H9 (cell line): ENCODE results near the gene DIS3L2. TPM values are rescaled to one million over a fixed set of nuclear protein-coding genes. Genes with fewer than 3 reads are reported as not detected.

Experiments
- DNase-seq: peaks from one replicate; pipeline ENCODE4 v3.0.0-alpha.2; 2017
- H2AFZ ChIP-seq: one replicate; pipeline ENCODE4 v1.6.1; 2013; ENCODE audit warnings: mild to moderate bottlenecking, low read length, control low read depth, moderate library complexity
- H2AK5ac ChIP-seq: 2 replicates; pipeline ENCODE4 v1.6.1; 2013; ENCODE audit warnings: low read length, control low read depth, mixed read lengths; ENCODE audit not compliant: insufficient read length
- H2BK120ac ChIP-seq: one replicate; pipeline ENCODE4 v1.6.1; 2013; ENCODE audit warnings: low read depth, mild to moderate bottlenecking, low read length, control low read depth, inconsistent platforms; ENCODE audit not compliant: poor library complexity, severe bottlenecking
- H2BK12ac ChIP-seq: 2 replicates; pipeline ENCODE4 v1.6.1; 2013; ENCODE audit warnings: low read length, control low read depth, mixed read lengths, low read depth; ENCODE audit not compliant: insufficient read length
- H2BK15ac ChIP-seq: 2 replicates; pipeline ENCODE4 v1.6.1; 2013; ENCODE audit warnings: low read depth, low read length, control low read depth
- H2BK20ac ChIP-seq: one replicate; pipeline ENCODE4 v1.6.1; 2013; ENCODE audit warnings: low read depth, mild to moderate bottlenecking, low read length, control low read depth, inconsistent platforms; ENCODE audit not compliant: poor library complexity, severe bottlenecking
- H2BK5ac ChIP-seq: 2 replicates; pipeline ENCODE4 v1.6.1; 2013; ENCODE audit warnings: low read length, control low read depth, mixed read lengths; ENCODE audit not compliant: insufficient read length
- H3K14ac ChIP-seq: 2 replicates; pipeline ENCODE4 v1.6.1; 2013; ENCODE audit warnings: low read length, control low read depth; ENCODE audit not compliant: insufficient read depth
- H3K18ac ChIP-seq: 2 replicates; pipeline ENCODE4 v1.6.1; 2013; ENCODE audit warnings: low read depth, mild to moderate bottlenecking, mixed read lengths, low read length, control low read depth; ENCODE audit not compliant: insufficient read length
- H3K23ac ChIP-seq: 2 replicates; pipeline ENCODE4 v1.6.1; 2013; ENCODE audit warnings: low read length, control low read depth, mixed read lengths, low read depth; ENCODE audit not compliant: insufficient read length
- H3K23me2 ChIP-seq: 2 replicates; pipeline ENCODE4 v1.6.1; 2013; ENCODE audit warnings: low read depth, mild to moderate bottlenecking, mixed read lengths, low read length, control low read depth; ENCODE audit not compliant: insufficient read length, poor library complexity, severe bottlenecking
- H3K27ac ChIP-seq: 2 replicates; pipeline ENCODE4 v1.5.1; 2013; ENCODE audit warnings: low read length, control low read depth, mixed read lengths, low read depth; ENCODE audit not compliant: insufficient read length
- H3K27me3 ChIP-seq: 2 replicates; pipeline ENCODE4 v1.6.1; 2013; ENCODE audit warnings: low read length, control low read depth, inconsistent platforms; ENCODE audit not compliant: insufficient read depth
- H3K4ac ChIP-seq: 2 replicates; pipeline ENCODE4 v1.6.1; 2013; ENCODE audit warnings: low read depth, mild to moderate bottlenecking, control low read depth, inconsistent platforms, low read length, moderate library complexity
- H3K4me1 ChIP-seq: 2 replicates; pipeline ENCODE4 v1.6.1; 2013; ENCODE audit warnings: low read length, control low read depth, inconsistent platforms; ENCODE audit not compliant: insufficient read depth
- H3K4me2 ChIP-seq: 2 replicates; pipeline ENCODE4 v1.6.1; 2013; ENCODE audit warnings: low read length, control low read depth, mixed read lengths; ENCODE audit not compliant: insufficient read length, insufficient read depth
- H3K56ac ChIP-seq: 2 replicates; pipeline ENCODE4 v1.6.1; 2013; ENCODE audit warnings: low read depth, mild to moderate bottlenecking, mixed read lengths, low read length, control low read depth; ENCODE audit not compliant: insufficient read length
- H3K79me1 ChIP-seq: 2 replicates; pipeline ENCODE4 v1.6.1; 2013; ENCODE audit warnings: low read depth, mild to moderate bottlenecking, moderate library complexity, low read length, control low read depth, inconsistent platforms; ENCODE audit not compliant: insufficient read depth, poor library complexity, severe bottlenecking
- H3K79me2 ChIP-seq: 2 replicates; pipeline ENCODE4 v1.6.1; 2013; ENCODE audit warnings: low read length, control low read depth, inconsistent platforms; ENCODE audit not compliant: insufficient read depth
- H3K9ac ChIP-seq: 2 replicates; pipeline ENCODE4 v1.6.1; 2013; ENCODE audit warnings: low read length, control low read depth, mixed read lengths; ENCODE audit not compliant: insufficient read length; ENCODE audit errors: extremely low read depth
- H3K9me3 ChIP-seq: one replicate; pipeline ENCODE4 v1.6.1; 2013; ENCODE audit warnings: low read depth, low read length, inconsistent platforms; ENCODE audit not compliant: control insufficient read depth
- H3T11ph ChIP-seq: one replicate; pipeline ENCODE4 v1.6.1; 2013; ENCODE audit warnings: mild to moderate bottlenecking, low read length, control low read depth, inconsistent platforms
- H4K20me1 ChIP-seq: one replicate; pipeline ENCODE4 v1.6.1; 2013; ENCODE audit not compliant: control insufficient read depth, insufficient read length, insufficient read depth
- H4K5ac ChIP-seq: 2 replicates; pipeline ENCODE4 v1.6.1; 2013; ENCODE audit warnings: low read depth, mild to moderate bottlenecking, mixed read lengths, low read length, control low read depth; ENCODE audit not compliant: insufficient read length
- H4K8ac ChIP-seq: replicated peaks from 2 replicates; pipeline ENCODE4 v1.6.1; 2013; ENCODE audit warnings: low read length, control low read depth, mixed read lengths, low read depth; ENCODE audit not compliant: insufficient read length
- H4K91ac ChIP-seq: 2 replicates; pipeline ENCODE4 v1.6.1; 2013; ENCODE audit warnings: low read depth, mild to moderate bottlenecking, moderate library complexity, mixed read lengths, low read length, control low read depth; ENCODE audit not compliant: insufficient read length
- H3K27ac Mint-ChIP-seq, 3 experiments: 2 replicates in 2 of 3; 3 replicates in 1 of 3; pipeline ENCODE4 v1.8.0; 2020 to 2021; ENCODE audit warnings: mixed read lengths in 3 of 3, mild to moderate bottlenecking in 1 of 3, moderate library complexity in 1 of 3
- H3K27me3 Mint-ChIP-seq: 2 replicates; pipeline ENCODE4 v1.8.0; 2021; ENCODE audit warnings: low read depth, mild to moderate bottlenecking, moderate library complexity, mixed read lengths
- H3K36me3 Mint-ChIP-seq, 3 experiments: 2 replicates in 2 of 3; 3 replicates in 1 of 3; pipeline ENCODE4 v1.8.0; 2020 to 2021; ENCODE audit warnings: low read depth in 3 of 3, mixed read lengths in 3 of 3; ENCODE audit not compliant: insufficient read depth in 1 of 3
- H3K4me1 Mint-ChIP-seq, 2 experiments: 2 replicates each; pipeline ENCODE4 v1.8.0; 2020; ENCODE audit warnings: mixed read lengths in 2 of 2
- H3K4me3 Mint-ChIP-seq, 2 experiments: 2 replicates in 1 of 2; 3 replicates in 1 of 2; pipeline ENCODE4 v1.8.0; 2020 to 2021; ENCODE audit warnings: mild to moderate bottlenecking in 2 of 2, mixed read lengths in 2 of 2, moderate library complexity in 1 of 2
- H3K9me3 Mint-ChIP-seq, 2 experiments: 2 replicates in 1 of 2; 3 replicates in 1 of 2; pipeline ENCODE4 v1.8.0; 2020; ENCODE audit warnings: mild to moderate bottlenecking in 2 of 2, mixed read lengths in 2 of 2, moderate library complexity in 1 of 2
- CTCF ChIP-seq: fragments of 200-600 bp; sonication (generic); conservative IDR thresholded peaks from 3 replicates; pipeline ENCODE4 v1.8.0; 2021; ENCODE audit warnings: antibody characterized with exemption, mild to moderate bottlenecking
- WGBS: extraction: QIAGEN DNeasy Blood & Tissue Kit; methylation state at CpG from one replicate; pipeline ENCODE4 v1.1.7; 2013; ENCODE audit warnings: missing lambda C conversion rate, low lambda C conversion rate, mixed read lengths; ENCODE audit not compliant: insufficient read length; ENCODE audit errors: extremely low coverage; 5-methylcytosine and 5-hydroxymethylcytosine counted together
- total RNA-seq: library from RNA; stranded (reverse); gene quantifications from 2 replicates; pipeline ENCODE4 v1.2.1, GENCODE V29; 2021

Gene DIS3L2
- total RNA-seq, 1 experiment from 2014 or later, result 28.1 TPM

- no peaks in the 10 kb centered on the region for H3K27me3 Mint-ChIP-seq
- Histone ChIP-seq H3K27ac (no peak overlapping the region), H2AK5ac (no peak overlapping the region), H3T11ph (no peak overlapping the region), H3K14ac (no peak overlapping the region), H3K9me3 (no peaks in the 10 kb centered on the region), H3K79me1 (no peaks in the 10 kb centered on the region), H3K18ac (no peak overlapping the region), H3K23ac (no peak overlapping the region), H4K5ac (no peak overlapping the region), H2AFZ (no peak overlapping the region), H3K79me2 (no peaks in the 10 kb centered on the region), H2BK15ac (no peak overlapping the region), H3K9ac (no peak overlapping the region), H4K20me1 (no peaks in the 10 kb centered on the region), H2BK20ac (no peak overlapping the region), H2BK5ac (no peak overlapping the region), H4K91ac (no peak overlapping the region), H3K23me2 (no peaks in the 10 kb centered on the region), H3K4ac (no peak overlapping the region), H3K4me2 (no peak overlapping the region), H3K27me3 (no peaks in the 10 kb centered on the region), H3K4me1 (no peaks in the 10 kb centered on the region), H3K56ac (no peak overlapping the region), H2BK120ac (no peak overlapping the region), H2BK12ac (no peak overlapping the region), H4K8ac (no peak overlapping the region)
- TF ChIP-seq CTCF, result no peak
- no peak for DNase-seq
- H3K27ac Mint-ChIP-seq, result no peak overlapping the region; a peak in 1 of 7 replicates
- no peak overlapping the region for H3K4me3 Mint-ChIP-seq
- no CpG with 5 or more reads among the region's 4 CpGs for WGBS
- no peaks in the 10 kb centered on the region; a peak in 2 of 7 replicates for H3K36me3 Mint-ChIP-seq
- peaks cover 0 to 4% of the 10 kb centered on the region in 2 experiments; a peak in 1 of 5 replicates for H3K9me3 Mint-ChIP-seq
- H3K4me1 Mint-ChIP-seq, result peaks cover 19 to 22% of the 10 kb centered on the region in 2 experiments
Measured at GRCh38 chr2:232319067-232319802, 357.7 kb downstream of the DIS3L2 start.
